T-cell (primary cell): Measurements from ENCODE around the gene EIF4E2. TPM values are rescaled to one million over a fixed set of nuclear protein-coding genes. Genes with fewer than 3 reads are reported as not detected.

Experiments used
- ATAC-seq, 4 experiments: fragments of 200-7000 bp in 3 of 4; fragments of 150-1000 bp in 1 of 4; cut with Tn5 transposase; replicated peaks in 1 of 4; 1 replicate in 3 of 4; 2 replicates in 1 of 4; pipeline ENCODE4 v1.10.0; 2021; ENCODE audit warnings: moderate library complexity in 3 of 4, mild to moderate bottlenecking in 2 of 4, moderate number of reproducible peaks in 1 of 4
- CTCF ChIA-PET, 2 donors: fragments of 300-600 bp; sonication (Branson Sonifier 250); formaldehyde crosslinking; loops; one replicate each; lab custom pipeline; 2022; ENCODE audit warnings: antibody characterized with exemption in 2 of 2; lab: Charles Lee
- POLR2A ChIA-PET, 2 donors: fragments of 300-600 bp; sonication (Branson Sonifier 250); formaldehyde crosslinking; loops; one replicate each; lab custom pipeline; 2022; ENCODE audit warnings: antibody characterized with exemption in 2 of 2; lab: Charles Lee
- DNase-seq, 35 experiments: peaks; one replicate each; pipeline versions ENCODE4 v3.0.0 to v3.0.0-alpha.2; 2013 to 2023
- H3K27ac ChIP-seq: one replicate; pipeline ENCODE4 v1.5.1; 2013; ENCODE audit warnings: low read length
- H3K27me3 ChIP-seq, 2 experiments: replicated peaks in 1 of 2; 1 replicate in 1 of 2; 2 replicates in 1 of 2; pipeline versions ENCODE4 v1.6.1 to v1.7.0; 2013; ENCODE audit warnings: low read length in 1 of 2, mixed read lengths in 1 of 2; ENCODE audit not compliant: control insufficient read depth in 2 of 2, insufficient read depth in 2 of 2; ENCODE audit errors: extremely low read depth in 1 of 2
- H3K36me3 ChIP-seq, 2 donors: 1 replicate in 1 of 2; 2 replicates in 1 of 2; pipeline versions ENCODE4 v1.6.1 to v1.7.0; 2013; ENCODE audit warnings: low read length in 1 of 2; ENCODE audit not compliant: control insufficient read depth in 2 of 2, insufficient read depth in 1 of 2; ENCODE audit errors: extremely low read depth in 1 of 2
- H3K4me1 ChIP-seq, 2 experiments: 1 replicate in 1 of 2; 2 replicates in 1 of 2; pipeline versions ENCODE4 v1.6.1 to v1.7.0; 2013; ENCODE audit warnings: low read length in 2 of 2, mixed read lengths in 1 of 2; ENCODE audit not compliant: insufficient read depth in 2 of 2, control insufficient read depth in 1 of 2; ENCODE audit errors: extremely low read depth in 1 of 2
- H3K4me3 ChIP-seq, 2 donors: 1 replicate in 1 of 2; 2 replicates in 1 of 2; pipeline versions ENCODE4 v1.5.1 to v1.7.0; 2013; ENCODE audit warnings: mild to moderate bottlenecking in 2 of 2, low read length in 1 of 2, moderate library complexity in 1 of 2; ENCODE audit not compliant: control insufficient read depth in 1 of 2; ENCODE audit errors: extremely low read depth in 1 of 2
- H3K9me3 ChIP-seq: 2 replicates; pipeline ENCODE4 v1.7.0; 2013
- H3K27ac Mint-ChIP-seq, 2 donors: one replicate each; pipeline ENCODE4 v1.8.0; 2020 to 2021; ENCODE audit warnings: mild to moderate bottlenecking in 2 of 2, mixed read lengths in 2 of 2
- H3K27me3 Mint-ChIP-seq, 2 donors: one replicate each; pipeline ENCODE4 v1.8.0; 2021 to 2022; ENCODE audit warnings: mixed read lengths in 2 of 2
- H3K36me3 Mint-ChIP-seq: one replicate; pipeline ENCODE4 v1.8.0; 2021; ENCODE audit warnings: mixed read lengths
- H3K4me1 Mint-ChIP-seq, 3 donors: one replicate each; pipeline ENCODE4 v1.8.0; 2020 to 2022; ENCODE audit warnings: mixed read lengths in 3 of 3, mild to moderate bottlenecking in 1 of 3
- H3K4me3 Mint-ChIP-seq, 3 donors: one replicate each; pipeline ENCODE4 v1.8.0; 2020 to 2022; ENCODE audit warnings: mild to moderate bottlenecking in 3 of 3, mixed read lengths in 3 of 3, moderate library complexity in 3 of 3
- H3K9me3 Mint-ChIP-seq, 3 donors: one replicate each; pipeline ENCODE4 v1.8.0; 2020 to 2022; ENCODE audit warnings: mixed read lengths in 3 of 3
- WGBS: methylation state at CpG from one replicate; pipeline ENCODE4 v1.1.5; 2013; ENCODE audit warnings: missing lambda C conversion rate; ENCODE audit not compliant: insufficient coverage; 5-methylcytosine and 5-hydroxymethylcytosine counted together
- total RNA-seq, 35 experiments: library from RNA in 6 of 35; stranded (reverse) in 6 of 35; fragments of 120-200 nt in 1 of 35; gene quantifications; one replicate each; pipeline versions ENCODE4 v1.2.1 to v1.2.4 and lab custom pipeline; 2013 to 2026

Gene EIF4E2
- total RNA-seq, 5 donors from 2014 or later (not counting 1 experiment from before 2014, with no cell fraction given), result 49.5 to 60.9 (median 55.3) TPM

GRCh38 chr2:232600053-232600773 lies 49.7 kb downstream of the EIF4E2 start:
- Histone ChIP-seq H3K27ac (no peak overlapping the region), H3K4me1 (no peaks in the 10 kb centered on the region), H3K36me3 (no peaks in the 10 kb centered on the region), H3K4me3 (no peak overlapping the region), H3K9me3 (no peaks in the 10 kb centered on the region), H3K27me3 (peaks cover 0 to 15% of the 10 kb centered on the region in 2 experiments)
- Mint-ChIP-seq H3K27ac (no peak overlapping the region), H3K4me1 (no peaks in the 10 kb centered on the region), H3K4me3 (no peak overlapping the region), H3K9me3 (peaks cover 0 to 5% (median 3%) of the 10 kb centered on the region in 3 donors), H3K27me3 (peaks cover 0 to 7% of the 10 kb centered on the region in 2 donors), H3K36me3 (no peaks in the 10 kb centered on the region)
- DNase-seq (no peak), ATAC-seq (no peak)
- WGBS, result 82% methylated on average over 11 of the region's 17 CpGs
- CTCF ChIA-PET, result interaction anchor here in 1 of 2 donors (1.4 kb wide), 1 partner anchor 10 kb away, joined by 3 read pairs; no protein-coding TSS in a partner anchor
- POLR2A ChIA-PET, result no interaction called here

GRCh38 chr2:232603283-232603682 lies 52.8 kb downstream of the EIF4E2 start:
- no peak overlapping the region for H3K4me3 Mint-ChIP-seq
- Histone ChIP-seq H3K4me1 (peaks cover 0 to 9% of the 10 kb centered on the region in 2 experiments), H3K9me3 (no peaks in the 10 kb centered on the region), H3K27me3 (peaks cover 0 to 19% of the 10 kb centered on the region in 2 experiments), H3K27ac (no peak overlapping the region), H3K4me3 (no peak overlapping the region), H3K36me3 (no peaks in the 10 kb centered on the region)
- no peaks in the 10 kb centered on the region for H3K9me3 Mint-ChIP-seq
- no CpG with 5 or more reads among the region's 3 CpGs for WGBS
- no peak for ATAC-seq
- H3K27ac Mint-ChIP-seq, result no peak overlapping the region
- DNase-seq, result no peak
- peaks cover 5 to 10% (median 10%) of the 10 kb centered on the region in 3 donors for H3K4me1 Mint-ChIP-seq
- no peaks in the 10 kb centered on the region for H3K36me3 Mint-ChIP-seq
- ChIA-PET CTCF (interaction anchor here in 1 of 2 donors (0.8 kb wide), 1 partner anchor 595 kb away, joined by 5 read pairs; no protein-coding TSS in a partner anchor), POLR2A (no interaction called here)
- H3K27me3 Mint-ChIP-seq, result peaks cover 0 to 7% of the 10 kb centered on the region in 2 donors

- Histone ChIP-seq H3K4me1 (peaks cover 0 to 9% of the 10 kb centered on the region in 2 experiments), H3K36me3 (no peaks in the 10 kb centered on the region), H3K4me3 (no peak overlapping the region), H3K9me3 (no peaks in the 10 kb centered on the region), H3K27me3 (peaks cover 0 to 19% of the 10 kb centered on the region in 2 experiments), H3K27ac (no peak overlapping the region)
- CTCF ChIA-PET, result no interaction called here
- peaks cover 0 to 7% of the 10 kb centered on the region in 2 donors for H3K27me3 Mint-ChIP-seq
- POLR2A ChIA-PET, result no interaction called here
- H3K9me3 Mint-ChIP-seq, result no peaks in the 10 kb centered on the region
- no peak overlapping the region for H3K4me3 Mint-ChIP-seq
- peaks cover 5 to 10% (median 10%) of the 10 kb centered on the region in 3 donors for H3K4me1 Mint-ChIP-seq
- no peaks in the 10 kb centered on the region for H3K36me3 Mint-ChIP-seq
- 100% methylated on average over 2 of the region's 10 CpGs for WGBS
- DNase-seq (no peak), ATAC-seq (no peak)
- H3K27ac Mint-ChIP-seq, result no peak overlapping the region
Measured at GRCh38 chr2:232604535-232604934, 54.0 kb downstream of the EIF4E2 start.

GRCh38 chr2:232607011-232607410 lies 56.5 kb downstream of the EIF4E2 start:
- ChIA-PET CTCF (interaction anchor here (0.6 to 0.7 kb wide), 4 partner anchors 10 to 756 kb away, joined by 3 to 5 read pairs (median 4); no protein-coding TSS in a partner anchor), POLR2A (interaction anchor here in 1 of 2 donors (0.8 kb wide), 1 partner anchor 185 kb away, joined by 5 read pairs; no protein-coding TSS in a partner anchor)
- H3K27me3 Mint-ChIP-seq, result peaks cover 0 to 7% of the 10 kb centered on the region in 2 donors
- no peak overlapping the region for H3K27ac Mint-ChIP-seq
- no peak overlapping the region for H3K4me3 ChIP-seq
- no peak overlapping the region for H3K4me3 Mint-ChIP-seq
- ATAC-seq (no peak), DNase-seq (no peak)
- no peaks in the 10 kb centered on the region for H3K9me3 ChIP-seq
- no peaks in the 10 kb centered on the region for H3K36me3 ChIP-seq
- H3K27me3 ChIP-seq, result peaks cover 0 to 24% of the 10 kb centered on the region in 2 experiments
- 94% methylated on average over 17 of the region's 17 CpGs for WGBS
- no peaks in the 10 kb centered on the region for H3K36me3 Mint-ChIP-seq
- H3K4me1 ChIP-seq, result peaks cover 0 to 15% of the 10 kb centered on the region in 2 experiments
- no peaks in the 10 kb centered on the region for H3K9me3 Mint-ChIP-seq
- H3K27ac ChIP-seq, result no peak overlapping the region
- H3K4me1 Mint-ChIP-seq, result peaks cover 5 to 10% (median 10%) of the 10 kb centered on the region in 3 donors

GRCh38 chr2:232609607-232610006 lies 59.1 kb downstream of the EIF4E2 start:
- Histone ChIP-seq H3K36me3 (no peaks in the 10 kb centered on the region), H3K27ac (no peak overlapping the region), H3K4me3 (no peak overlapping the region), H3K9me3 (no peaks in the 10 kb centered on the region), H3K4me1 (peaks cover 0 to 15% of the 10 kb centered on the region in 2 experiments), H3K27me3 (peaks cover 0 to 12% of the 10 kb centered on the region in 2 experiments)
- ChIA-PET CTCF (interaction anchor here in 1 of 2 donors (0.8 kb wide), 1 partner anchor 17 kb away, joined by 3 read pairs; no protein-coding TSS in a partner anchor), POLR2A (interaction anchor here in 1 of 2 donors (0.6 kb wide), 1 partner anchor 15 kb away, joined by 3 read pairs; no protein-coding TSS in a partner anchor)
- no peak for DNase-seq
- WGBS, result 80% methylated on average over 1 of the region's 8 CpGs
- Mint-ChIP-seq H3K4me1 (peaks cover 5 to 10% (median 10%) of the 10 kb centered on the region in 3 donors), H3K9me3 (no peaks in the 10 kb centered on the region), H3K27me3 (no peaks in the 10 kb centered on the region), H3K27ac (no peak overlapping the region), H3K4me3 (no peak overlapping the region), H3K36me3 (no peaks in the 10 kb centered on the region)
- ATAC-seq, result no peak

- Histone ChIP-seq H3K4me3 (no peak overlapping the region), H3K27me3 (peaks cover 0 to 10% of the 10 kb centered on the region in 2 experiments), H3K9me3 (no peaks in the 10 kb centered on the region), H3K36me3 (no peaks in the 10 kb centered on the region), H3K4me1 (peaks cover 0 to 15% of the 10 kb centered on the region in 2 experiments), H3K27ac (no peak overlapping the region)
- no peak overlapping the region for H3K4me3 Mint-ChIP-seq
- DNase-seq, result no peak
- 80% methylated on average over 2 of the region's 3 CpGs for WGBS
- H3K27me3 Mint-ChIP-seq, result no peaks in the 10 kb centered on the region
- H3K4me1 Mint-ChIP-seq, result peaks cover 5 to 10% (median 10%) of the 10 kb centered on the region in 3 donors
- CTCF ChIA-PET, result interaction anchor here (0.7 to 0.8 kb wide), 2 partner anchors 10 to 17 kb away, joined by 3 read pairs; no protein-coding TSS in a partner anchor
- H3K9me3 Mint-ChIP-seq, result no peaks in the 10 kb centered on the region
- POLR2A ChIA-PET, result interaction anchor here in 1 of 2 donors (0.6 kb wide), 1 partner anchor 15 kb away, joined by 3 read pairs; no protein-coding TSS in a partner anchor
- H3K27ac Mint-ChIP-seq, result no peak overlapping the region
- no peak for ATAC-seq
- no peaks in the 10 kb centered on the region for H3K36me3 Mint-ChIP-seq
Measured at GRCh38 chr2:232610081-232610480, 59.6 kb downstream of the EIF4E2 start.
